Adrenal gland (tissue), 5 donors: ENCODE measurements around the gene NCKAP5L.
"Not testable (repeated sequence)": the region's sequence is repeated elsewhere in the genome, so short reads cannot be mapped to it uniquely, and the experiment has no call there.

Source experiments
- CTCF ChIP-seq, 6 experiments: fragments of 450-650 bp in 4 of 6; fragments of 200-600 bp in 2 of 6; sonication (generic) in 1 of 6; IDR thresholded peaks; 1 replicate in 5 of 6; 2 replicates in 1 of 6; pipeline versions ENCODE4 v1.5.1 to v1.8.0; 2016 to 2021; ENCODE audit warnings: antibody characterized with exemption in 6 of 6, mild to moderate bottlenecking in 2 of 6, moderate library complexity in 1 of 6
- POLR2A ChIP-seq, 2 donors: fragments of 450-650 bp; IDR thresholded peaks; one replicate each; pipeline ENCODE4 v1.6.1; 2017; ENCODE audit warnings: antibody characterized with exemption in 2 of 2, mild to moderate bottlenecking in 2 of 2, moderate library complexity in 1 of 2
- donor health status: DM: no; HTN: no; CAD: no.

- not testable (repeated sequence) for TF ChIP-seq CTCF, POLR2A (IDR thresholded peaks at IDR 0.05)
These were observed 32.7 kb upstream of the NCKAP5L start for GRCh38 chr12:49860921-49861320.
